Hepatocyte (in vitro differentiated cells): ENCODE measurements around the gene FAM81A. TPM values are rescaled to one million over a fixed set of nuclear protein-coding genes. Genes with fewer than 3 reads are reported as not detected.

Experiments
- DNase-seq: peaks from one replicate; pipeline ENCODE4 v3.0.0-alpha.2; 2016; ENCODE audit warnings: low spot score
- H2AFZ ChIP-seq: fragments of 200-600 bp; sonication (generic); 2 replicates; pipeline ENCODE4 v1.6.0; 2016; ENCODE audit warnings: antibody characterized with exemption, mild to moderate bottlenecking
- H3K27ac ChIP-seq: fragments of 200-600 bp; sonication (generic); 2 replicates; pipeline ENCODE4 v1.5.1; 2016; ENCODE audit warnings: mild to moderate bottlenecking
- H3K27me3 ChIP-seq: fragments of 200-600 bp; sonication (generic); 2 replicates; pipeline ENCODE4 v1.6.1; 2016
- H3K36me3 ChIP-seq: fragments of 200-600 bp; sonication (generic); replicated peaks from 2 replicates; pipeline ENCODE4 v1.5.1; 2016; ENCODE audit warnings: low read depth; ENCODE audit not compliant: insufficient read depth
- H3K4me1 ChIP-seq: fragments of 200-600 bp; sonication (generic); 2 replicates; pipeline ENCODE4 v1.5.1; 2016; ENCODE audit warnings: mild to moderate bottlenecking, moderate library complexity; ENCODE audit not compliant: insufficient read depth
- H3K4me2 ChIP-seq: fragments of 200-600 bp; sonication (generic); 2 replicates; pipeline ENCODE4 v1.6.0; 2016
- H3K4me3 ChIP-seq: fragments of 200-600 bp; sonication (generic); 2 replicates; pipeline ENCODE4 v1.5.1; 2016; ENCODE audit warnings: mild to moderate bottlenecking
- H3K79me2 ChIP-seq: fragments of 200-600 bp; sonication (generic); 2 replicates; pipeline ENCODE4 v1.6.0; 2017; ENCODE audit warnings: mild to moderate bottlenecking
- H3K9me2 ChIP-seq: fragments of 200-600 bp; sonication (generic); replicated peaks from 2 replicates; pipeline ENCODE4 v1.6.0; 2017; ENCODE audit warnings: mild to moderate bottlenecking; ENCODE audit not compliant: insufficient read depth
- H3K9me3 ChIP-seq: fragments of 200-600 bp; sonication (generic); 2 replicates; pipeline ENCODE4 v1.5.1; 2016; ENCODE audit warnings: low read depth, mild to moderate bottlenecking
- H4K20me1 ChIP-seq: fragments of 200-600 bp; sonication (generic); 2 replicates; pipeline ENCODE4 v1.6.0; 2016; ENCODE audit warnings: mild to moderate bottlenecking; ENCODE audit not compliant: insufficient read depth, poor library complexity, severe bottlenecking
- CTCF ChIP-seq: fragments of 200-600 bp; sonication (generic); IDR thresholded peaks from 2 replicates; pipeline ENCODE4 v1.5.1; 2016; ENCODE audit warnings: antibody characterized with exemption, mild to moderate bottlenecking; ENCODE audit not compliant: poor library complexity
- EZH2 ChIP-seq: fragments of 200-600 bp; sonication (generic); IDR thresholded peaks from 2 replicates; pipeline ENCODE4 v1.6.1; 2016; ENCODE audit warnings: antibody characterized with exemption, mild to moderate bottlenecking, borderline replicate concordance
- EZH2phosphoT487 ChIP-seq: fragments of 200-600 bp; sonication (generic); IDR thresholded peaks from one replicate; pipeline ENCODE4 v1.6.1; 2018; ENCODE audit warnings: antibody characterized with exemption, mild to moderate bottlenecking, low read depth, moderate library complexity; ENCODE audit not compliant: unreplicated experiment, severe bottlenecking
- WGBS: methylation state at CpG from one replicate; pipeline ENCODE4 v1.1.6; 2016; ENCODE audit warnings: low lambda C conversion rate; ENCODE audit errors: missing lambda C conversion rate; 5-methylcytosine and 5-hydroxymethylcytosine counted together
- polyA plus RNA-seq: library from polyadenylated mRNA; unstranded; fragments of >200 nt; fragmentation: Nextera tagmentation; extraction: Ambion mirVana; gene quantifications from 2 replicates; pipeline ENCODE4 v1.2.1, GENCODE V29; 2016
- total RNA-seq: library from RNA; depleted of rRNA; stranded (reverse); fragments of >200 nt; gene quantifications from 2 replicates; pipeline ENCODE4 v1.2.3, GENCODE V29; 2014

FAM81A gene
- total and polyA plus RNA-seq, 2 experiments from 2014 or later = 0.47 to 0.85 TPM

GRCh38 chr15:59538494-59538893, 100.5 kb downstream of the FAM81A start:
- peaks cover 5% of the 10 kb centered on the region for H3K4me1 ChIP-seq
- H3K27me3 ChIP-seq = no peaks in the 10 kb centered on the region
- no peak overlapping the region for H3K27ac ChIP-seq

GRCh38 chr15:59539799-59540198, 101.8 kb downstream of the FAM81A start:
- Histone ChIP-seq H3K36me3 (no peaks in the 10 kb centered on the region), H3K27ac (no peak overlapping the region), H3K9me3 (no peaks in the 10 kb centered on the region), H4K20me1 (no peaks in the 10 kb centered on the region), H3K27me3 (no peaks in the 10 kb centered on the region), H3K4me2 (no peak overlapping the region), H3K4me1 (peaks cover 5% of the 10 kb centered on the region), H3K4me3 (no peak overlapping the region), H3K9me2 (no peaks in the 10 kb centered on the region), H3K79me2 (no peaks in the 10 kb centered on the region), H2AFZ (no peak overlapping the region)
- WGBS = no CpG with 5 or more reads among the region's 3 CpGs
- DNase-seq = no peak
- no peak for TF ChIP-seq EZH2phosphoT487
- no peak for TF ChIP-seq EZH2
- no peak for TF ChIP-seq CTCF

More at GRCh38 chr15:59538494-59538893, 100.5 kb downstream of the FAM81A start:
- TF ChIP-seq EZH2phosphoT487 = no peak
- no peak for TF ChIP-seq CTCF
- TF ChIP-seq EZH2 = no peak
- H4K20me1 ChIP-seq = no peaks in the 10 kb centered on the region
- no peak overlapping the region for H2AFZ ChIP-seq
- no peaks in the 10 kb centered on the region for H3K79me2 ChIP-seq
- H3K9me3 ChIP-seq = no peaks in the 10 kb centered on the region
- H3K4me2 ChIP-seq = no peak overlapping the region
- no peak for DNase-seq
- H3K36me3 ChIP-seq = no peaks in the 10 kb centered on the region
- H3K9me2 ChIP-seq = no peaks in the 10 kb centered on the region
- H3K4me3 ChIP-seq = no peak overlapping the region
- WGBS = 93% methylated on average over 3 of the region's 3 CpGs

GRCh38 chr15:59540654-59541053, 102.7 kb downstream of the FAM81A start:
- WGBS = 41% methylated on average over 3 of the region's 3 CpGs
- H3K4me3 ChIP-seq = no peak overlapping the region
- no peaks in the 10 kb centered on the region for H3K27me3 ChIP-seq
- no peak overlapping the region for H2AFZ ChIP-seq
- no peaks in the 10 kb centered on the region for H3K79me2 ChIP-seq
- TF ChIP-seq EZH2 = no peak
- TF ChIP-seq CTCF = no peak
- TF ChIP-seq EZH2phosphoT487 = no peak
- no peaks in the 10 kb centered on the region for H3K36me3 ChIP-seq
- DNase-seq = no peak
- H3K27ac ChIP-seq = no peak overlapping the region
- H3K4me2 ChIP-seq = no peak overlapping the region
- H3K9me3 ChIP-seq = no peaks in the 10 kb centered on the region
- peaks cover 5% of the 10 kb centered on the region for H3K4me1 ChIP-seq
- H4K20me1 ChIP-seq = no peaks in the 10 kb centered on the region
- no peaks in the 10 kb centered on the region for H3K9me2 ChIP-seq

GRCh38 chr15:59541750-59542149, 103.8 kb downstream of the FAM81A start:
- H3K27ac ChIP-seq = no peak overlapping the region
- H3K27me3 ChIP-seq = no peaks in the 10 kb centered on the region
- peaks cover 5% of the 10 kb centered on the region for H3K4me1 ChIP-seq
- no peaks in the 10 kb centered on the region for H3K36me3 ChIP-seq
- H3K9me2 ChIP-seq = no peaks in the 10 kb centered on the region
- DNase-seq = no peak
- 80% methylated on average over 8 of the region's 8 CpGs for WGBS
- H3K79me2 ChIP-seq = no peaks in the 10 kb centered on the region
- H3K9me3 ChIP-seq = no peaks in the 10 kb centered on the region
- no peak overlapping the region for H2AFZ ChIP-seq
- TF ChIP-seq EZH2 (no peak), EZH2phosphoT487 (no peak), CTCF (no peak)
- H3K4me3 ChIP-seq = no peak overlapping the region
- no peak overlapping the region for H3K4me2 ChIP-seq
- no peaks in the 10 kb centered on the region for H4K20me1 ChIP-seq
